PC-9 (cell line): ENCODE results near the gene MR1. TPM values are rescaled to one million over a fixed set of nuclear protein-coding genes. Genes with fewer than 3 reads are reported as not detected.
A peak's percentile ranks its signal among the peaks of the same experiment; 100 is the strongest.

ENCODE experiments used
- BruUV-seq: library from RNA; stranded (reverse); fragments of 400-500 nt; replicated peaks from 2 replicates; lab custom pipeline; 2021; lab: Mats Ljungman, UMichigan
- CTCF ChIA-PET: fragments of 300-600 bp; sonication (Branson Sonifier 250); formaldehyde crosslinking; loops from one replicate; lab custom pipeline; 2022; ENCODE audit warnings: antibody characterized with exemption; lab: Charles Lee
- POLR2A ChIA-PET: fragments of 300-600 bp; sonication (Branson Sonifier 250); formaldehyde crosslinking; loops from one replicate; lab custom pipeline; 2022; ENCODE audit warnings: antibody characterized with exemption; ENCODE audit not compliant: unreplicated experiment; lab: Charles Lee
- DNase-seq, 2 experiments: peaks; one replicate each; pipeline versions ENCODE4 v3.0.0 to v3.0.0-alpha.2; 2015 to 2022; ENCODE audit warnings: mixed read lengths in 1 of 2
- H2AFZ ChIP-seq: fragments of 200-600 bp; sonication (generic); 2 replicates; pipeline ENCODE4 v1.8.1; 2017; ENCODE audit warnings: antibody characterized with exemption
- H3F3A ChIP-seq: fragments of 200-600 bp; sonication (generic); 2 replicates; pipeline ENCODE4 v1.8.1; 2017; ENCODE audit warnings: antibody characterized with exemption, mild to moderate bottlenecking, low read depth; ENCODE audit not compliant: insufficient read depth
- H3K27ac ChIP-seq: fragments of 200-600 bp; sonication (generic); 2 replicates; pipeline ENCODE4 v1.6.1; 2016; ENCODE audit warnings: mixed run types
- H3K27me3 ChIP-seq: fragments of 200-600 bp; sonication (generic); 2 replicates; pipeline ENCODE4 v1.6.1; 2016; ENCODE audit warnings: low read depth, mixed run types; ENCODE audit not compliant: insufficient read depth
- H3K36me3 ChIP-seq: fragments of 200-600 bp; sonication (generic); 2 replicates; pipeline ENCODE4 v1.6.1; 2016; ENCODE audit warnings: low read depth, mixed run types
- H3K4me1 ChIP-seq: fragments of 200-600 bp; sonication (generic); replicated peaks from 2 replicates; pipeline ENCODE4 v1.6.1; 2016; ENCODE audit warnings: mixed run types; ENCODE audit not compliant: insufficient read depth
- H3K4me2 ChIP-seq: fragments of 200-600 bp; sonication (generic); 2 replicates; pipeline ENCODE4 v1.6.1; 2017; ENCODE audit warnings: mixed run types
- H3K4me3 ChIP-seq: fragments of 200-600 bp; sonication (generic); 2 replicates; pipeline ENCODE4 v1.6.1; 2016; ENCODE audit warnings: mixed run types
- H3K79me2 ChIP-seq: fragments of 200-600 bp; sonication (generic); 2 replicates; pipeline ENCODE4 v1.6.1; 2017; ENCODE audit warnings: low read depth, mixed run types
- H3K9me2 ChIP-seq: fragments of 200-600 bp; sonication (generic); 2 replicates; pipeline ENCODE4 v1.8.1; 2017; ENCODE audit warnings: mild to moderate bottlenecking; ENCODE audit not compliant: insufficient read depth
- H3K9me3 ChIP-seq: fragments of 200-600 bp; sonication (generic); 2 replicates; pipeline ENCODE4 v1.8.1; 2016; ENCODE audit warnings: low read depth; ENCODE audit not compliant: insufficient read depth
- H4K20me1 ChIP-seq: fragments of 200-600 bp; sonication (generic); 2 replicates; pipeline ENCODE4 v1.8.1; 2017; ENCODE audit not compliant: insufficient read depth
- CTCF ChIP-seq: fragments of 200-600 bp; sonication (generic); conservative IDR thresholded peaks from 2 replicates; pipeline ENCODE4 v1.6.1; 2017; ENCODE audit warnings: mixed run types, antibody characterized with exemption, mild to moderate bottlenecking, moderate library complexity
- EZH2 ChIP-seq: fragments of 200-600 bp; sonication (generic); IDR thresholded peaks from 2 replicates; pipeline ENCODE4 v1.8.0; 2017; ENCODE audit warnings: antibody characterized with exemption, low read depth
- intact Hi-C: fragments of 100-400 bp; cut with micrococcal nuclease; formaldehyde crosslinking; loops from one replicate; pipeline ENCODE4 v1.10.0; 2022; ENCODE audit not compliant: unreplicated experiment
- total RNA-seq: library from RNA; stranded (reverse); gene quantifications from 2 replicates; pipeline ENCODE4 v1.2.3, GENCODE V29; 2021

The MR1 gene
- total RNA-seq, 1 experiment from 2014 or later, result 15.5 TPM

GRCh38 chr1:181036107-181036836 lies 2.5 kb downstream of the MR1 start:
- H3K27me3 ChIP-seq, result no peaks in the 10 kb centered on the region
- H3K36me3 ChIP-seq, result no peaks in the 10 kb centered on the region
- H3F3A ChIP-seq, result no peaks in the 10 kb centered on the region
- no peak overlapping the region for H3K4me2 ChIP-seq
- H3K79me2 ChIP-seq, result 0 out of 2 replicates have a peak, but pooled peaks cover 3% of the 10 kb centered on the region
- H3K27ac ChIP-seq, result no peak overlapping the region
- TF ChIP-seq CTCF (no peak), EZH2 (no peak)
- H4K20me1 ChIP-seq, result no peaks in the 10 kb centered on the region
- no peak for DNase-seq
- no peaks in the 10 kb centered on the region for H3K9me3 ChIP-seq
- ChIA-PET POLR2A (no interaction called here), CTCF (no interaction called here)
- no peak overlapping the region for H3K4me3 ChIP-seq
- no peak overlapping the region for H2AFZ ChIP-seq
- H3K4me1 ChIP-seq, result peaks cover 17% of the 10 kb centered on the region
- no TSS peak for BruUV-seq
- intact Hi-C loops, result no loop called here
- no peaks in the 10 kb centered on the region for H3K9me2 ChIP-seq

- Histone ChIP-seq H2AFZ (no peak overlapping the region), H3K27ac (no peak overlapping the region), H3K9me3 (no peaks in the 10 kb centered on the region), H3K36me3 (no peaks in the 10 kb centered on the region), H3K79me2 (0 out of 2 replicates have a peak, but pooled peaks cover 3% of the 10 kb centered on the region), H3K4me3 (no peak overlapping the region), H3F3A (peaks cover under 1% of the 10 kb centered on the region; the same call in 1 of the 2 replicates), H3K4me2 (no peak overlapping the region), H3K9me2 (no peaks in the 10 kb centered on the region), H4K20me1 (no peaks in the 10 kb centered on the region), H3K27me3 (no peaks in the 10 kb centered on the region), H3K4me1 (peaks cover 19% of the 10 kb centered on the region)
- TF ChIP-seq EZH2 (no peak), CTCF (no peak)
- ChIA-PET POLR2A (no interaction called here), CTCF (interaction anchor here (0.5 to 1.5 kb wide), 2 partner anchors 68 to 104 kb away, joined by 7 to 9 read pairs; no protein-coding TSS in a partner anchor)
- no peak for DNase-seq
- intact Hi-C loops, result no loop called here
- no TSS peak for BruUV-seq
Measured at GRCh38 chr1:181037386-181037785, 3.6 kb downstream of the MR1 start.

GRCh38 chr1:181038399-181038873 lies 4.7 kb downstream of the MR1 start:
- BruUV-seq, result no TSS peak
- CTCF ChIA-PET, result interaction anchor here (0.7 to 1.5 kb wide), 2 partner anchors 103 to 157 kb away, joined by 3 to 7 read pairs; no protein-coding TSS in a partner anchor
- POLR2A ChIA-PET, result no interaction called here

More at GRCh38 chr1:181038399-181038873, 4.7 kb downstream of the MR1 start:
- H3K36me3 ChIP-seq, result no peaks in the 10 kb centered on the region
- peaks cover 21% of the 10 kb centered on the region for H3K4me1 ChIP-seq
- no peak overlapping the region for H3K4me2 ChIP-seq
- H3K27me3 ChIP-seq, result no peaks in the 10 kb centered on the region
- H3K9me3 ChIP-seq, result no peaks in the 10 kb centered on the region
- 0 out of 2 replicates have a peak, but pooled peaks cover 3% of the 10 kb centered on the region for H3K79me2 ChIP-seq
- H3K4me3 ChIP-seq, result no peak overlapping the region
- H4K20me1 ChIP-seq, result no peaks in the 10 kb centered on the region
- peak; percentile 60 to 62 for DNase-seq
- intact Hi-C loops, result loop anchor here (1.0 kb wide), 3 partner anchors 50 to 156 kb away; partner anchors contain the start of gene IER5
- no peak overlapping the region for H3K27ac ChIP-seq
- peaks cover 7% of the 10 kb centered on the region; the same call in 1 of the 2 replicates for H3F3A ChIP-seq
- no peak overlapping the region for H2AFZ ChIP-seq
- peak; percentile 82 for TF ChIP-seq CTCF
- no peak for TF ChIP-seq EZH2
- no peaks in the 10 kb centered on the region for H3K9me2 ChIP-seq
